SK-N-SH treated with all-trans-retinoic acid at 6 μM for 48 hours (cell line): ENCODE measurements around the gene AHRR.

Experiments used
- ARNTL ChIP-seq: fragments of 450-650 bp; formaldehyde crosslinking; IDR thresholded peaks from 2 replicates; pipeline ENCODE4 v1.5.0; 2020; ENCODE audit warnings: low read depth, mild to moderate bottlenecking, moderate library complexity, borderline replicate concordance
- ESRRG ChIP-seq: fragments of 250-450 bp; sonication (Bioruptor Pico); IDR thresholded peaks from 2 replicates; pipeline ENCODE4 v1.6.1; 2021; ENCODE audit warnings: mild to moderate bottlenecking
- POU6F1 ChIP-seq: fragments of 250-450 bp; sonication (Bioruptor Pico); IDR thresholded peaks from 2 replicates; pipeline ENCODE4 v1.8.0; 2021; ENCODE audit warnings: low read depth, mild to moderate bottlenecking, moderate library complexity, borderline replicate concordance
- RARB ChIP-seq: fragments of 250-450 bp; sonication (Bioruptor Pico); IDR thresholded peaks from 2 replicates; pipeline ENCODE4 v1.8.0; 2021; ENCODE audit warnings: mild to moderate bottlenecking, moderate library complexity
- TOX ChIP-seq: fragments of 250-450 bp; sonication (Bioruptor Pico); IDR thresholded peaks from 2 replicates; pipeline ENCODE4 v1.8.0; 2021; ENCODE audit warnings: mild to moderate bottlenecking, moderate library complexity, borderline replicate concordance
- ZFP3 ChIP-seq: fragments of 250-450 bp; sonication (Bioruptor Pico); IDR thresholded peaks from 2 replicates; pipeline ENCODE4 v1.5.0; 2020; ENCODE audit warnings: mild to moderate bottlenecking, moderate library complexity
- ZFP30 ChIP-seq: fragments of 450-650 bp; formaldehyde crosslinking; IDR thresholded peaks from 2 replicates; pipeline ENCODE4 v1.5.0; 2022; ENCODE audit warnings: mild to moderate bottlenecking, moderate library complexity
- ZNF565 ChIP-seq: fragments of 450-650 bp; formaldehyde crosslinking; conservative IDR thresholded peaks from 2 replicates; pipeline ENCODE4 v1.5.0; 2020; ENCODE audit warnings: low read depth, mild to moderate bottlenecking, moderate library complexity
- ZNF70 ChIP-seq: fragments of 450-650 bp; formaldehyde crosslinking; IDR thresholded peaks from 2 replicates; pipeline ENCODE4 v1.5.0; 2020; ENCODE audit warnings: mild to moderate bottlenecking, moderate library complexity
- TF ChIP-seq, protein P1 (sequence below): fragments of 250-450 bp; sonication (Bioruptor Pico); IDR thresholded peaks from 2 replicates; pipeline ENCODE4 v1.8.0; 2020; ENCODE audit warnings: mild to moderate bottlenecking, moderate library complexity, borderline replicate concordance

DNA sequence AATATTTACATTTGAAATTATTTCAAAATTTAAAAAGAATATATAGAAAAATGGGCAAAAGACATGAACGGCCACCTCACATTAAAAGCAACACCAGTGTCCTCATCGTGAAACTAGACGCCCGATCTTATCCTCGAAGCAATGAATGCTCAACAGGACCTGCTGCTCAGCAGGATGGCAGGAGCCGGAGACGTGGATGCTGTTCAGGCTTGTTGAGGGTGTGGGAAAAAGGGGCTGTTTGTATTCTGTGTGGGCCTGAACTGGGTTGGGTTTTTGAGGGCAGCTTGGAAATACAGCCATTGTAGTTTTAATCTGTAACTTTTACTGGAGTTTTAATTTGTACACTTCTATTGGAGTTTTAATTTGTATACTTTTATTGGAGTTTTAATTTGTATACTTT is 141.8 kb downstream of the AHRR start:
- TF ChIP-seq, protein P1, sequence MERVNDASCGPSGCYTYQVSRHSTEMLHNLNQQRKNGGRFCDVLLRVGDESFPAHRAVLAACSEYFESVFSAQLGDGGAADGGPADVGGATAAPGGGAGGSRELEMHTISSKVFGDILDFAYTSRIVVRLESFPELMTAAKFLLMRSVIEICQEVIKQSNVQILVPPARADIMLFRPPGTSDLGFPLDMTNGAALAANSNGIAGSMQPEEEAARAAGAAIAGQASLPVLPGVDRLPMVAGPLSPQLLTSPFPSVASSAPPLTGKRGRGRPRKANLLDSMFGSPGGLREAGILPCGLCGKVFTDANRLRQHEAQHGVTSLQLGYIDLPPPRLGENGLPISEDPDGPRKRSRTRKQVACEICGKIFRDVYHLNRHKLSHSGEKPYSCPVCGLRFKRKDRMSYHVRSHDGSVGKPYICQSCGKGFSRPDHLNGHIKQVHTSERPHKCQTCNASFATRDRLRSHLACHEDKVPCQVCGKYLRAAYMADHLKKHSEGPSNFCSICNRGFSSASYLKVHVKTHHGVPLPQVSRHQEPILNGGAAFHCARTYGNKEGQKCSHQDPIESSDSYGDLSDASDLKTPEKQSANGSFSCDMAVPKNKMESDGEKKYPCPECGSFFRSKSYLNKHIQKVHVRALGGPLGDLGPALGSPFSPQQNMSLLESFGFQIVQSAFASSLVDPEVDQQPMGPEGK = no peak
- no peak for TF ChIP-seq ZFP30
- TF ChIP-seq ZNF70 (CRISPR knock-in tag) = no peak
- no peak for TF ChIP-seq ZFP3 (CRISPR knock-in tag)
- TF ChIP-seq ARNTL (CRISPR knock-in tag) = no peak
- TF ChIP-seq ESRRG (CRISPR knock-in tag) = no peak
- TF ChIP-seq TOX (CRISPR knock-in tag) = no peak
- no peak for TF ChIP-seq ZNF565 (CRISPR knock-in tag)
- TF ChIP-seq POU6F1 = no peak
- TF ChIP-seq RARB = no peak
